ENCODE data around the gene TEX38.
"Not testable (repeated sequence)": the region's sequence is repeated elsewhere in the genome, so short reads cannot be mapped to it uniquely, and the experiment has no call there.

The TEX38 gene

DNA sequence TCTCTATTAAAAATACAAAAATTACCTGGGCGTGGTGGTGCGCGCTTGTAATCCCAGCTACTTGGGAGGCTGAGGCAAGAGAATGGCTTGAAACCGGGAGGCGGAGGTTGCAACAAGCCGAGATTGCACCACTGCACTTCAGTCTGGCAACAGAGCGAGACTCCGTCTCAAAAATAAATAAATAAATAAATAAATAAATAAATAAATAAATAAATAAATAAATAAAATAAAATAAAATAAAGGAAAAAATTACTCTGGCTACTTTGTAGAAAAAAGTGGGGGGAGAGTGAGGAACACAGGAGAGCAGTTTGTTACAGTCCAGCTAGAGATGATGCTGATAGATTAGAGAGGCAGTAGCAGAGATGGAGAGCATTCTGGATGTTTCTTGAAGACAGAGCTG is 48.7 kb downstream of the TEX38 start:
- DNase-seq (ENCODE audit: insufficient read length, low spot score); FAIRE-seq: not testable (repeated sequence)

DNA sequence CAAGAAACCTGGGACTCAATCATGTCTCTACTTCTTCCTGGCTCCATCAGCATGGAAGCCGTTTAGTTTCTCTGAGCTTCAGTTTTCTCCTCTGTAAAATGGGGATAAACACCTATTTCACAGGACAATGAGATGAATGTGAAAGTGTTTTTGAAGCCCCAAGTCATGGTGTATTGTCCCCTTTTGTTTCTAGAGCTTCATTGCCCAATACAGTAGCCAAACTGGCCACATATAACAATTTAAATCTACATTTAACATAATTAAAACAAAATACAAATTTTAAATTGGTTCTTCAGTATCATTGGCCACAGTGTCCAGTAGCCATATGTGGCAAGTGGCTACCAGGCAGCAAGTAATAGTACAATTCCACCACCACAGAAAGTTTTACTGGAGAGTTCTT is 49.5 kb downstream of the TEX38 start:
- no peak for FAIRE-seq
- DNase-seq (ENCODE audit: insufficient read length, low spot score) = no peak

GRCh38 chr1:46721686-46722205 is 50.1 kb downstream of the TEX38 start:
- FAIRE-seq (no peak), DNase-seq (ENCODE audit: insufficient read length, low spot score) (no peak)

All from GM19239 (cell line).